ENCODE data around the gene SEC14L1.

SEC14L1 gene

DNA sequence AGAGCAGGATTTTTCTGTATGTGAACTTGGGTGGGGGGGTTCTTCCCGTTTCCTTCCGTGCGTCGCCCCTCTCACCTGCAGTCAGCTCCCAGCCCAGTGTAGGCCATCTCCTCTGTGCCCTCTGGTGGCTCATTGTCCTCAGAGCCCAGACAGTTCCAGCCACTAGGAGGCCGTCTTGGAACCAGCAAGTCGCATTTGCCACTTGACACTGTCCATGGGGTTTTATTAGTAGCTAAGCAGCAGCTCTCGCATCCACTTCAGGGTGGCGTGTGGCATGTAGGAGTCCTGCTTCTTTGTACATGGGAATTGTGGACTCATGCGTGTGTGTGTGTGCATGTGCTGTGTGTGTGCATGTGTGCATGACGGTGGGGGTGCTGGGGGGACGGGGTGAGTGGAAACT is 74.0 kb downstream of the SEC14L1 start:
- DNase-seq, result peak in 2 of 6 experiments; percentile 5 to 7

DNA sequence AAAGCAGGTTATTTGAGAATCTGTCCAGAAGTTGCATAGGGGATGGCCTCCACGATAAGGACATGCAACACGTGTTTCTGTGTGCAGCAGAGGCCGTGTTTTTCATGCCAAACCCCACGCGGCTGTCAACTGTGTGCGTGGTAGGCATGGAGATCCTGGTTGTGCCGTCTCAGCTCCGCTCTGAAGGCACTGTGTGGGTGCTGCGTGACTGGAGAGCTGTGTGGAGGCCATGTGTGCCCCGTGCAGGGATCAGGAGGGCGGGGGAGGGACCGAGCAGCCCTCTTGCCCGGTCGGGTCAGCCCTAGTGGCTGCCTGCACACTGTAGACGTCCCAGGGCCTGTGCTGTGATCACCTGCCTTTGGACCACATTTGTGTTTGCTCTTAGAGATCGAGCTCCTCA is 74.5 kb downstream of the SEC14L1 start:
- no peak for DNase-seq

- no peak for DNase-seq
These were observed 75.7 kb downstream of the SEC14L1 start for GRCh38 chr17:77216486-77216885.

DNA sequence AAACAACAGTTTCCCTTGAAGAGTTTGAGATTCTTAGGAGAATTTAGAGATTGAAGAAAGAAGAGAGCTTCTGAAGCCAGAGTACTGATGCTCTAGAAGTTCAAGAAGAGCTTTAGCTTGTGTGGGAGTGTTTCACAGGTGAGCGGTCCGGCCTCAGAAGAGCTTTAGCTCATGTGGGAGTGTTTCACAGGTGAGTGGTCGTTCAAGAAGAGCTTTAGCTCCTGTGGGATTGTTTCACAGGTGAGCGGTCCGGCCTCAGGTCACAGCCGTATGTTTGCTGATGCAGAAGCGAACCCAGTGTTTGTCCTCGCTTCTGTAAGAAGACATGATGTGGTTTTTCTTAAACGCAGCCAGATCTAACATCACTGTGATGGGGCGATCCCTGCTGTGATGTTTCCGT is 76.4 kb downstream of the SEC14L1 start:
- DNase-seq, result no peak

DNA sequence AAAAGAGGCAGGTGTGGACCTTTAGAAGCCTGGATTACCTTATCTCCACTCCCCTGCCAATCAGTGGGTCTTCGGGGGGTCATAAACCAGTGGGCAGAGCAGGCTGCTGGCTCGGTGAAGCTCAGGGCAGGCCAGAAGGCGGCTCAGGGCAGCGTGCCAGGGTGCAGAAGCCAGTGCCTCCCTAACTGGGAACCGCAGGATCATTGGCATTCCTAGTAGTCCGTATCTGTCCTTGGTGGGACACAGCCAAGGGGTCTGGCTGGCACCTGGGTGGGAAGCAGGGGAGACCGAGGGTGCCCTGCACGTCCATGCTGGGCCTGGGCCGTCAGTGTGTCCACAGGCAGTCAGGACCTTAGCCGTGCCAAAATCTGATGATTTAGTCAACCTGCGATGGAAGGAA is 76.8 kb downstream of the SEC14L1 start:
- no peak for DNase-seq

DNA sequence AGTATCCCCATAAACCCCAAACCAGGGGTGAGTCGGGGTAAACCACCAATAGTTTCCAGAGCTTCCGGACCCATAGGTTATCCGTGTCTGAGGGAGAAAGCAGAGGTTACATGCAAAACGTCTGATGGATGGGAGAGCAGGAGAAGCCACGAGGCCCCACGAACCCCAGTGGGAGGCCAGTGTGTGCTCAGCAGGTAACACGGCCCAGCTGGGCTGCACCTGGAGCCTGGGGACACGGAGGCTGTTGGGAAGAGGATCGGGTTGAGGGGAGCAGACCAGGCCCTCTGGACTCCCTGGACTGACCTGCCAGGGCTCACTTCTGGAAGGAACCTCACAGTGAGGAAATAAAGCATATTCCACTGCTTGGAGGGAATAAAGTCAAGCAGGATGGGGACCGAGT is 78.1 kb downstream of the SEC14L1 start:
- no peak for DNase-seq

DNA sequence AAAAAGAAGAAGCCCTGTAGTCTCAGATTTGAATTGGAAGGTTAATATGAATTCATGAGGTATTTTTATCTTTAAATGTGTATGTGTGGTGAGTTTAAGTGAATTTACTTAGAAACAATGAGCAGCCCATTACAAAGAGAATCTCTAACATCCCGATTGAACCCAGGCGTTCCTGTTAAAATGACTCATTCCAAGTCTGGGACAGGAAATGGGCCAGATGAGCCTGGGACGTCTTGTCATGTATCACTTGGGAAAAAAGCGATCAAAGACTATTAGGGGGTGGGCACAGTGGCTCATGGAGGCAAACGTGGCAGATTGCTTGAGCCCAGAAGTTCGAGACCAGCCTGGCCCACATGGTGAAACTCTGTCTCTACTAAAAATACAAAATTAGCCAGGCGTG is 81.6 kb downstream of the SEC14L1 start:
- DNase-seq, result no peak

GRCh38 chr17:77223642-77224420 is 83.1 kb downstream of the SEC14L1 start:
- no peak for DNase-seq

DNA sequence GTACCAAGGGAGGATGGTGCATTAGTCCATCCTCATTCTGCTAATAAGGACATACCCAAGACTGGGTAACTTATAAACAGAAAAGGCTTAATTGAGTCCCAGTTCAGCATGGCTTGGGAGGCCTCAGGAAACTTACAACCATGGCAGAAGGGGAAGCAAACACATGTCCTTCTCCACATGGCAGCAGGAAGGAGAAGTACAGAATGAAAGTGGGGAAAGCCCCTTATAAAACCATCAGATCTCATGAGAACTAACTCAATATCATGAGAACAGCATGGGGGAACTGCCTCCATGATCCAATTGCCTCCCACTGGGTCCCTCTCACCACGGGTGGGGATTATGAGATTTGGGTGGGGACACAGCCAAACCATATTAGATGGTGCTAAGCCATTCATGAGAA is 84.5 kb downstream of the SEC14L1 start:
- no peak for DNase-seq

- no peak for DNase-seq
These were observed 86.9 kb downstream of the SEC14L1 start for GRCh38 chr17:77227461-77228240.

DNA sequence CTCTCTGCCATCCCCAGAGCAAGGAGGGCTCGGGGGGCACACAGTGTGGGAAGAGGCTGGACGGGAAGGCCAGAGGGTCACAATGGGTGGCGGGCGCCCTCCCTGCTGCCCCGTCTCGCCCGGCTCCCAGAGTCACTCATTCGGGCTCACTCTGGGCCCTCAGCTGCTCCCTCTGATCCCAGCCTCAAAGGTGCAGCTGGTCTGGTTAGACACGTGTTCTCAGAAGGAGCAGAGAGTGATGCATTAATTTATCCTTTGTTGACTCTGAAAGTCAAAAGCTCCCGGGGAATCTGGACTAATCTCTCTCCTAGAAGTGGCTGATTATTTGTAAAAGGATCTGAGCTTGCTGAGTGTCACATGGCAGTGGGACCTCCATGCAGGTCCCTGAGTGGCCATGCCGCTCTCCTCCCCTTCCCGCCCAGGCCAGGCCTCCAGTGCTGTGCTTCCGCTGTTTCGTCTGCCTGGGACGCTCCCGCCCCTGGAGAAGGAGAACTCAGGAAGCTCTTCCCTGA is 87.5 kb downstream of the SEC14L1 start:
- DNase-seq, result no peak

DNA sequence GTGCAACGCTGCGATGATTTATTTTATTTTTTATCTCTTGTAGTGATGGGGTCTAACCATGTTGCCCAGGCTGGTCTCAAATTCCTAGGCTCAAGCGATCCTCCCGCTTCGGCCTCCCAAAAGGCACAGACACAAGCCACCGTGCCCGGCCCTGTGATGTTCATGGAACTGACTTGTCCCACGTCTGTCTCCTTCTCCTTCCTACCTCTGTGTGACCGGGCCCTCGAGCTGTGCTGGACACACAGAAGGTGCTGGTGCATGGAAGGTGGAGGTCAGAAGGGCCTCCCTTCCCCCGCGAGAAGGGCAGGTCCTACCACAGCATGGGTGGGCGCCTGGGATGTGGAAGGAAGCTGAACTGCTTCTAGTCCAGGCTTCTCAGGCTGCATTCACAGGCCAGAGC is 88.0 kb downstream of the SEC14L1 start:
- no peak for DNase-seq

GRCh38 chr17:77229786-77230435 is 89.1 kb downstream of the SEC14L1 start:
- no peak for DNase-seq

DNA sequence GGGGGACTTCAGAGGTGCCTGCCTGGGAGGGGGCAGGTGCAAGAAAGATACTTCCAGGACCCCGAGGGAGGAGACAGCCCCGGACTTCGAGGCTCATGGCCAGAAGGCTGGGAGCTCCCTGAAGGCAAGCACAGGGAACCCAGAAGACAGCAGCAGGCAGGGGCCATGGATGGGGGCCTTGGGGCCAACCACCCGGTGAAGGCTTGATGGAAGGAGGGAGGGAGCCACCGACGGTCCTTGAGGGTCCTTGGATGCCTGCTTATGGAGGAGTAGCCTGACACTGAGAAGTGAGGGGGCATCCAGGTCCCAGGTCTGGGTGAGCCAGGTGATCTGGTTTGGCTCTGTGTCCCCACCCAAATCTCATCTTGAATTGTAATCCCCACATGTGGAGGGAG is 89.7 kb downstream of the SEC14L1 start:
- DNase-seq, result no peak

- no peak for DNase-seq
These were observed 90.5 kb downstream of the SEC14L1 start for GRCh38 chr17:77231076-77231871.

DNA sequence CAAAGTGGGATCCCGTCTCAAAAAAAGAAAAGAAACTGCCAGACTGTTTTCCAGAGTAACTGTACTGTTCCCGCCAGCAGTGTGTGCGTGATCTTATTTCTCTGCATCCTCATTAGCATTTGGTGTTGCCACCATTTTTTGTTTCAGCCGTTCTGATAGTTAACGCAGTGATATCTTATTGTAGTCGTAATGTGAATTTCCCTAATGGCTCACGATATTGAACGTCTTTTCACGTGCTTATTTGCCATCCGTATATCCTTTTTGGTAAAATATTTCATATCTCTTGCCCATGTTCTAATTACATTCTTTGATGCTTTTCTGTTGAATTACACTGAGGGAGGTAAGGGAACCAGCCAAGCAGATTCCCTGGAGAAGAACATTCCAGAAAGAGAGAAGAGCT is 92.4 kb downstream of the SEC14L1 start:
- DNase-seq, result no peak

DNA sequence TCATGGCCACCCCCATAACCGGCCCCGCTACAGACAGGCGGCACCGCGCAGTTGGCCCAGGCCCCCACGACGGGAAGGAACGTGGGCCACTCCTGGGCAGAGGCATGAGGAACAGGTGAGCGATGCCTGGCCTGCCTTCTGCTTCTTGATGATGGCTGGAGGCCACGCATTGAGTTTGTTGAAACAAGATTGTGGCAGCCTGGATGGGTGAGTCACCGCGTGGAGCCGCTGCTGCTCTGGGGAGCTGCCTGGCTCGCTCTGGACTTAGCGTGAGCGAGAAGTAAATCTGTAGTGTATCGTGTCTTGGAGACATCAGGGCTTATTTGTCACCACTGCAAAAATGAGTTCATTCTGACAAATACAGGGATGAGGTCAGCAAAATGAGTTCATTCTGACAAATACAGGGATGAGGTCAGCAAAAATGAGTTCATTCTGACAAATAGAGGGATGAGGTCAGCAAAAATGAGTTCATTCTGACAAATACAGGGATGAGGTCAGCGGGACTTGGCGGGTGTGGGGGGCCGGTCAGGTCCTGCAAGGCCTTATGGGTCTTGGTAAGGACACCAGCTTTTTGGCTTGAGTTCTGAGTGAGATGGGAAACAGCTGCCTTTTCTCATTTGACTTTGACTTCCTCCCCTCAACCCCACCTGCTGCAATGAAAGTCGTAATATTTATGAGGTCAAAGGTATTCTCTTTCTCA is 93.0 kb downstream of the SEC14L1 start:
- DNase-seq, result no peak

DNA sequence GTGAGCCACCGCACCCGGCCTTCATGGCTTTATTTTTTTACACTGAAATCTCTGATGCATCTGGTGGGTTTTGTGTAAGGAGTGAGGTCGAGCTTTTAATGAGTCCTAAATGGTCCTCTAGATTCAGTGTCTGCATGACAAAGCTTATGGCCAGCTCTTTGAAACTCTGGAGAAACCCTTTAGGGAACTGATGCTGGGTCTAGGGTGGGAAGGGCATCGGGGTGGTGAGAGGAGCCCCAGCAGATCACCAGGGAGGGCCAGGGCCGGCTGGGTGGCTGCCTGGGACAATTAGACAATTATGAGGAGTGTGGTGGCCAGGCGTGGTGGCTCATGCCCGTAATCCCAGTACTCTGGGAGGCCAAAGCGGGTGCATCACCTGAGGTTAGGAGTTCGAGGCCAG is 93.9 kb downstream of the SEC14L1 start:
- DNase-seq, result no peak

GRCh38 chr17:77235370-77235941 is 94.7 kb downstream of the SEC14L1 start:
- DNase-seq, result peak in 1 of 6 experiments; percentile 18

- DNase-seq, result no peak
These were observed 96.7 kb downstream of the SEC14L1 start for GRCh38 chr17:77237232-77238008.

- no peak for DNase-seq
These were observed 100.2 kb downstream of the SEC14L1 start for GRCh38 chr17:77240976-77241375.

Data from stimulated activated naive CD4-positive, alpha-beta T cell (primary cell).